ENCODE data around the gene AZU1.
"Not testable (repeated sequence)": the region's sequence is repeated elsewhere in the genome, so short reads cannot be mapped to it uniquely, and the experiment has no call there.

Gene AZU1

DNA sequence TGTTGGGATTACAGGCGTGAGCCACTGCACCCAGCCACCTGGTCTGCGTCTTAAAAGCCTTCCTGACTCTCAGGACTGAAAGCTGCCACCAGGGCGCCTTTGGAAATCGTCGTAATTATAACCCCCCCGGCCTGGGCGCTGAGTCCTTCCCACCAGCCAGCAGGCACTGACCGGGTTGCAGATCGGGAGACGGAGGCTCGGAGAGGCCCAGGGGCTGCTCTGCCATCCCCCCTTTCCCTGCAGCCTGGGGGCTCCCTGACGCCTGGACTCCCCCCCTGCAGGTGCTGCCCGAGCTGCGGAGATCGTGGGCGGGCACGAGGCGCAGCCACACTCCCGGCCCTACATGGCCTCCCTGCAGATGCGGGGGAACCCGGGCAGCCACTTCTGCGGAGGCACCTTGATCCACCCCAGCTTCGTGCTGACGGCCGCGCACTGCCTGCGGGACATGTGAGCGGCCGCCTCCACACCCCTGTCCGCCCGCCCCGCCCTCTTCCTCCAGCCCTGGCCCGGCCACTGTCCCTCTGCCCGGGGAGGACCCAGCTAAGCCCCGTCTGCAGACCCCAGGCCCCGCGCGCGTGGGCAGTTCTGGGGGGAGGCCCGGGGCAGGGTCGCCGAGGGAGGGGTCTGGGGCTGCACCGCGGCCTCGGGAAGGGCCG lies 15.7 kb downstream of the AZU1 start:
- H3K36me3 Mint-ChIP-seq (ENCODE audit: low read depth), result no peaks in the 10 kb centered on the region
- TF ChIP-seq, protein P1, sequence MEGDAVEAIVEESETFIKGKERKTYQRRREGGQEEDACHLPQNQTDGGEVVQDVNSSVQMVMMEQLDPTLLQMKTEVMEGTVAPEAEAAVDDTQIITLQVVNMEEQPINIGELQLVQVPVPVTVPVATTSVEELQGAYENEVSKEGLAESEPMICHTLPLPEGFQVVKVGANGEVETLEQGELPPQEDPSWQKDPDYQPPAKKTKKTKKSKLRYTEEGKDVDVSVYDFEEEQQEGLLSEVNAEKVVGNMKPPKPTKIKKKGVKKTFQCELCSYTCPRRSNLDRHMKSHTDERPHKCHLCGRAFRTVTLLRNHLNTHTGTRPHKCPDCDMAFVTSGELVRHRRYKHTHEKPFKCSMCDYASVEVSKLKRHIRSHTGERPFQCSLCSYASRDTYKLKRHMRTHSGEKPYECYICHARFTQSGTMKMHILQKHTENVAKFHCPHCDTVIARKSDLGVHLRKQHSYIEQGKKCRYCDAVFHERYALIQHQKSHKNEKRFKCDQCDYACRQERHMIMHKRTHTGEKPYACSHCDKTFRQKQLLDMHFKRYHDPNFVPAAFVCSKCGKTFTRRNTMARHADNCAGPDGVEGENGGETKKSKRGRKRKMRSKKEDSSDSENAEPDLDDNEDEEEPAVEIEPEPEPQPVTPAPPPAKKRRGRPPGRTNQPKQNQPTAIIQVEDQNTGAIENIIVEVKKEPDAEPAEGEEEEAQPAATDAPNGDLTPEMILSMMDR (IDR thresholded peaks at IDR 0.05), result no peak
- no peaks in the 10 kb centered on the region for H3K9me3 Mint-ChIP-seq
- no peak overlapping the region for H3K27ac Mint-ChIP-seq
- peaks cover 31% of the 10 kb centered on the region for H3K4me1 Mint-ChIP-seq
- H3K27me3 Mint-ChIP-seq (ENCODE audit: low read depth, poor library complexity), result peaks cover 37% of the 10 kb centered on the region
- H3K4me3 Mint-ChIP-seq, result peak overlapping the region; percentile 42
- peak; percentile 76 for DNase-seq

DNA sequence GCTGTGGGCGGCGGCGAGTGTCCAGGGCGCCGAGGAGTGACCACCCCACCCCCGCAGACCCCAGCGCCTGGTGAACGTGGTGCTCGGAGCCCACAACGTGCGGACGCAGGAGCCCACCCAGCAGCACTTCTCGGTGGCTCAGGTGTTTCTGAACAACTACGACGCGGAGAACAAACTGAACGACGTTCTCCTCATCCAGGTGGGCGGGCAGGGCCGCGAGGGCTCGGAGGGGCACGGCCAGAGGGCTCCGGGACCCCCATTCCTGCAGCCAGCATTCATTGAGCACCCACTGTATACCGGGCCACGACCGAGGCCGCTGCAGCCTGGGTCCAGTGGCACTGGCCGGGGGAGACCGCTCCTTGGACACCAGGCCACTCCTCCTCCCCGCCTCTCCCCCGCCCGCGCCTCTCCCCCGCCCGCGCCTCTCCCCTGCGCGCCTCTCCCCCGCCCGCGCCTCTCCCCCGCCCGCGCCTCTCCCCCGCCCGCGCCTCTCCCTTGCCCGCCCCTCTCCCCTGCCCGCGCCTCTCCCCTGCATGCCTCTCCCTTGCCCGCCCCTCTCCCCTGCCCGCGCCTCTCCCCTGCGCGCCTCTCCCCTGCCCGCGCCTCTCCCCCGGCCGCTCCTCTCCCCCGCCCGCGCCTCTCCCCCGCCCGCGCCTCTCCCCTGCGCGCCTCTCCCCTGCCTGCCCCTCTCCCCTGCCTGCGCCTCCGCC lies 16.4 kb downstream of the AZU1 start:
- no peak for DNase-seq
- TF ChIP-seq, protein P1 (IDR thresholded peaks at IDR 0.05), result no peak
- peaks cover 42% of the 10 kb centered on the region for H3K27me3 Mint-ChIP-seq (ENCODE audit: low read depth, poor library complexity)
- H3K36me3 Mint-ChIP-seq (ENCODE audit: low read depth), result no peaks in the 10 kb centered on the region
- H3K27ac Mint-ChIP-seq, result no peak overlapping the region
- H3K4me3 Mint-ChIP-seq, result peak overlapping the region; percentile 54
- peaks cover 33% of the 10 kb centered on the region for H3K4me1 Mint-ChIP-seq
- H3K9me3 Mint-ChIP-seq, result no peaks in the 10 kb centered on the region

DNA sequence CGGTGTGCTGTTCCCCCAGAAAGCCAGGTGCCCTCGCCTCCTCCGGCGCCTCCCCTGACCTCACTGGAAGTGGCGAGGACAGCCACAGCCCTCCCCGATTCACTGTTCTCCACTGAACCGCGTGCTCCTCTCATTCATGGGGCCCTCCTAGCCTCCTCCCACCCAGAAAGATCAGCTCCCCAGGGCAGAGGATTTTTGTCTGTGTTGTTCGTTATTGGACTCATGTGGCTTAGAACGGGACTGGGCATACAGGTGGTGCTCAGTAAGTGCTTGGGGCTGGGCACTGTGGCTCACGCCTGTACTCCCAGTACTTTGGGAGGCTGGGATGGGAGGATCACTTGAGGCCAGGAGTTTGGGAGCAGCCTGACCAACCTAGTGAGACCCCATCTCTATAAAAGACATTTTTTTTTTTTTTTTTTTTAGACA lies 16.9 kb downstream of the AZU1 start:
- H3K9me3 Mint-ChIP-seq, result no peaks in the 10 kb centered on the region
- no peak for DNase-seq
- H3K4me3 Mint-ChIP-seq, result peak overlapping the region; percentile 54
- H3K4me1 Mint-ChIP-seq, result peaks cover 33% of the 10 kb centered on the region
- peaks cover 47% of the 10 kb centered on the region for H3K27me3 Mint-ChIP-seq (ENCODE audit: low read depth, poor library complexity)
- TF ChIP-seq, protein P1 (IDR thresholded peaks at IDR 0.05), result no peak
- no peaks in the 10 kb centered on the region for H3K36me3 Mint-ChIP-seq (ENCODE audit: low read depth)
- H3K27ac Mint-ChIP-seq, result no peak overlapping the region

DNA sequence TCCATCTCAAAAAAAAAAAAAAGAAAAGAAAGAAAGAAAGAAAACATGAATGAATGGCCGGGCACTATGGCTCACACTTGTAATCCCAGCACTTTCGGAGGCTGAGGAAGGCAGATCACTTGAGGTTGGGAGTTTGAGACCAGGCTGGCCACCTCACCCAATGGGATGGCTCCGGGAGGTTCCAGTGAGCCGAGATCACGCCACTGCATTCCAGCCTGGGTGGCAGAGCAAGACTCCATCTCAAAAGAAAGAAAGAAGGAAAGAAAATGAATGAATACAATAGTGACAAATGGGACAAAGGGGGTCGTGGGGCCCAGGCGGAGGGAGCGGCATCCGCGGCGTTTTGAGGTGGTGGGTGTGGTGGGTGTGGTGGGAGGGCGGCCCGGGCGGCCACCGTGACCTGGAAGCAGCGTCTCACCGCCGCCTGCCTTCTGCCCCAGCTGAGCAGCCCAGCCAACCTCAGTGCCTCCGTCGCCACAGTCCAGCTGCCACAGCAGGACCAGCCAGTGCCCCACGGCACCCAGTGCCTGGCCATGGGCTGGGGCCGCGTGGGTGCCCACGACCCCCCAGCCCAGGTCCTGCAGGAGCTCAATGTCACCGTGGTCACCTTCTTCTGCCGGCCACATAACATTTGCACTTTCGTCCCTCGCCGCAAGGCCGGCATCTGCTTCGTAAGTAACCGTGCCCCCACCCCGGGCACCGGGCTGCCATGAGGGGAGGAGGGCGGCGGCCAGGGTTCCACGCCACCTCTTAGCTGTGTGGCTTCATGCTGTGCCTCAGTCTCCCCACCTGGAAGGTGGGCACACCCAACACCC lies 18.3 kb downstream of the AZU1 start:
- Mint-ChIP-seq H3K4me1 (peaks cover 33% of the 10 kb centered on the region), H3K27ac (no peak overlapping the region), H3K4me3 (no peak overlapping the region), H3K27me3 (ENCODE audit: low read depth, poor library complexity) (peaks cover 53% of the 10 kb centered on the region), H3K36me3 (ENCODE audit: low read depth) (no peaks in the 10 kb centered on the region), H3K9me3 (no peaks in the 10 kb centered on the region)
- DNase-seq, result no peak
- TF ChIP-seq, protein P1 (IDR thresholded peaks at IDR 0.05), result no peak

DNA sequence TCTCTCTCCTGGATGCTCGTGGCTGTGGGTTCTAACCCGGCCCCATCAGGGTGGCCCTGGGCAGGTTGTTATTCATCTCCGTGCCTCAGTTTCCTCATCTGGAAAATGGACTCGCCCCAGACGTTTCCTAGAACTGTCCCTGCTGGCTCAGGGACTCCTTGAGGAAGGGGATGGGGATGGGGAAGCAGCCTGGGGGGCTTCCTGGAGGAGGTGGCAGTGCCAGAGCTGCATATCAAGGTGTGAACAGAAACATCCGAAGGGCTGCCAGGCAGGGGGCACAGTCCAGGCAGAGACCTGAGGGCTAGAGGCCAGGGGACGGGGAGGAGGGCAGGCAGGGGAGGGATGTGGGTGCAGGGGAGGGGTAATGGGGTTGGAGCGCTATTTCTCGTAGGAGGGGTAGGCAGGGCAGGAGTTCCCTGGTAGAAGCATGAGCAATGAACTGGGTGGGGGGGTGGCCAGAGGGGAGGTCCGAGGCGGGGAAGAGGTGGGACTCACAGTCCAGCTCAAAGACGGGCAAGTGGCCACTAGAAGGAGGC lies 20.8 kb downstream of the AZU1 start:
- TF ChIP-seq, protein P1 (IDR thresholded peaks at IDR 0.05), result no peak
- DNase-seq, result no peak
- no peak overlapping the region for H3K27ac Mint-ChIP-seq
- no peaks in the 10 kb centered on the region for H3K9me3 Mint-ChIP-seq
- peaks cover 27% of the 10 kb centered on the region for H3K4me1 Mint-ChIP-seq
- peaks cover 32% of the 10 kb centered on the region for H3K27me3 Mint-ChIP-seq (ENCODE audit: low read depth, poor library complexity)
- H3K4me3 Mint-ChIP-seq, result no peak overlapping the region
- no peaks in the 10 kb centered on the region for H3K36me3 Mint-ChIP-seq (ENCODE audit: low read depth)

DNA sequence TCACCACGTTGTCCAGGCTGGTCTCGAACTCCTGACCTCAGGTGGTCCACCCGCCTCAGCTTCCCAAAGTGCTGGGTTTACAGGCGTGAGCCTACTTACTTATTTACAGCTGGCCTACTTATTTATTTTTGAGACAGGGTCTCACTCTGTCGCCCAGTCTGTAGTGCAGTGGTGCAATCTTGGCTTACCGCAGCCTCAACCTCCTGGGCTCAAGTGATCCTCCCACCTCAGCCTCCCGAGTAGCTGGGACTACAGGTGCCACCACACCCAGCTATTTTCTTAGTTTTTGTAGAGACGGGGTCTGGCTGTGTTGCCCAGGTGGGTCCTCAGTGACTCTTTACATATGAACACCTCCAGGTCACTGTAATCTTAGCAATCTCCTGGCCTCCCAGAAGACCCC lies 21.6 kb downstream of the AZU1 start:
- H3K9me3 Mint-ChIP-seq; H3K36me3 Mint-ChIP-seq (ENCODE audit: low read depth); DNase-seq; H3K27ac Mint-ChIP-seq; H3K4me3 Mint-ChIP-seq: not testable (repeated sequence)
- Mint-ChIP-seq H3K27me3 (ENCODE audit: low read depth, poor library complexity) (peaks cover 30% of the 10 kb centered on the region), H3K4me1 (peaks cover 27% of the 10 kb centered on the region)
